HepG2 (cell line): ENCODE measurements around the gene LGALS1. TPM values are rescaled to one million over a fixed set of nuclear protein-coding genes. Genes with fewer than 3 reads are reported as not detected.

Source experiments
- AFF4 ChIP-seq: sonication (generic); formaldehyde crosslinking; IDR thresholded peaks from 2 replicates; pipeline ENCODE4 v1.4.0; 2020; ENCODE audit warnings: missing genetic modification reagents
- CREB3 ChIP-seq: sonication (generic); formaldehyde crosslinking; IDR thresholded peaks from 2 replicates; pipeline ENCODE4 v1.5.0; 2020; ENCODE audit warnings: missing genetic modification reagents
- DRAP1 ChIP-seq: IDR thresholded peaks from 2 replicates; pipeline ENCODE4 v1.6.1; 2016; ENCODE audit warnings: missing genetic modification reagents, missing compliant biosample characterization
- DZIP1 ChIP-seq: sonication (generic); formaldehyde crosslinking; IDR thresholded peaks from 2 replicates; pipeline ENCODE4 v1.5.0; 2020; ENCODE audit warnings: mild to moderate bottlenecking, missing genetic modification reagents
- GPN1 ChIP-seq: sonication (generic); formaldehyde crosslinking; IDR thresholded peaks from 2 replicates; pipeline ENCODE4 v1.5.1; 2020; ENCODE audit warnings: missing genetic modification reagents, borderline replicate concordance
- TFAP4 ChIP-seq: sonication (generic); IDR thresholded peaks from 2 replicates; pipeline ENCODE4 v1.6.1; 2016; ENCODE audit warnings: low read depth, borderline replicate concordance
- ZBTB7A ChIP-seq: sonication (generic); formaldehyde crosslinking; IDR thresholded peaks from 2 replicates; pipeline ENCODE4 v1.8.0; 2022; ENCODE audit warnings: mild to moderate bottlenecking, missing genetic modification reagents
- ZNF280B ChIP-seq: sonication (generic); formaldehyde crosslinking; IDR thresholded peaks from 2 replicates; pipeline ENCODE4 v1.5.0; 2020; ENCODE audit warnings: missing genetic modification reagents, mild to moderate bottlenecking, borderline replicate concordance
- ZNF317 ChIP-seq: sonication (generic); formaldehyde crosslinking; IDR thresholded peaks from 2 replicates; pipeline ENCODE4 v1.5.0; 2020; ENCODE audit warnings: mild to moderate bottlenecking, missing genetic modification reagents
- ZNF33A ChIP-seq: sonication (generic); formaldehyde crosslinking; IDR thresholded peaks from 2 replicates; pipeline ENCODE4 v1.5.1; 2020; ENCODE audit warnings: missing genetic modification reagents, mild to moderate bottlenecking, moderate library complexity, borderline replicate concordance
- ZNF343 ChIP-seq: sonication (generic); formaldehyde crosslinking; IDR thresholded peaks from 2 replicates; pipeline ENCODE4 v1.4.0; 2020; ENCODE audit warnings: mild to moderate bottlenecking, missing genetic modification reagents
- ZNF350 ChIP-seq: sonication (generic); formaldehyde crosslinking; IDR thresholded peaks from 2 replicates; pipeline ENCODE4 v1.4.0; 2020; ENCODE audit warnings: mild to moderate bottlenecking, low read depth, missing genetic modification reagents, borderline replicate concordance
- ZNF574 ChIP-seq: sonication (generic); formaldehyde crosslinking; IDR thresholded peaks from 2 replicates; pipeline ENCODE4 v1.4.0; 2020; ENCODE audit warnings: missing genetic modification reagents
- ZSCAN21 ChIP-seq: sonication (generic); formaldehyde crosslinking; IDR thresholded peaks from 2 replicates; pipeline ENCODE4 v1.8.0; 2022; ENCODE audit warnings: mild to moderate bottlenecking, missing genetic modification reagents, moderate library complexity, borderline replicate concordance
- polyA plus RNA-seq, 8 experiments: library from polyadenylated mRNA; depleted of rRNA in 3 of 8; stranded (reverse) in 7 of 8; unstranded in 1 of 8; fragments of >200 nt; fragmentation: Illumina TruSeq in 4 of 8; extraction: Trizol in 4 of 8; gene quantifications; 2 replicates each; pipeline versions ENCODE4 v1.2.1 to v1.2.3, GENCODE V29; 2011 to 2016; ENCODE audit warnings: low read depth in 4 of 8, missing spikeins in 1 of 8, mixed read lengths in 1 of 8; ENCODE audit not compliant: insufficient read depth in 1 of 8
- total RNA-seq, 5 experiments: library from RNA; depleted of rRNA; stranded (reverse); fragments of >200 nt; fragmentation: Illumina TruSeq; extraction: Trizol; gene quantifications; 2 replicates each; pipeline ENCODE4 v1.2.3, GENCODE V29; 2016; ENCODE audit warnings: low read depth in 1 of 5

LGALS1 gene
- total and polyA plus RNA-seq, 2 of the 13 experiments (the other 11 are each of a cell fraction or from before 2014, with no cell fraction given), result 103 to 858 TPM

- TF ChIP-seq GPN1 (CRISPR knock-in tag) (no peak), ZBTB7A (CRISPR knock-in tag) (0 out of 2 replicates have a peak, but pooled peaks have one; percentile 30), ZSCAN21 (CRISPR knock-in tag) (0 out of 2 replicates have a peak, but pooled peaks have one; percentile 35), TFAP4 (0 out of 2 replicates have a peak, but pooled peaks have one; percentile 18), CREB3 (CRISPR knock-in tag) (no peak), ZNF33A (CRISPR knock-in tag) (no peak), ZNF317 (CRISPR knock-in tag) (no peak), ZNF280B (CRISPR knock-in tag) (no peak), AFF4 (CRISPR knock-in tag) (no peak), DRAP1 (CRISPR knock-in tag) (no peak), ZNF343 (CRISPR knock-in tag) (no peak), DZIP1 (0 out of 2 replicates have a peak, but pooled peaks have one; percentile 22), ZNF574 (CRISPR knock-in tag) (peak; percentile 30; the same call in 1 of the 2 replicates), ZNF350 (CRISPR knock-in tag) (peak; percentile 32; the same call in 1 of the 2 replicates)
These were observed 32.1 kb upstream of the LGALS1 start (continued) for GRCh38 chr22:37643225-37643847.
